IMR-90 (cell line): ENCODE measurements around the gene SLC26A8. TPM values are rescaled to one million over a fixed set of nuclear protein-coding genes. Genes with fewer than 3 reads are reported as not detected.

ENCODE experiments used
- ATAC-seq: fragments of 200-7000 bp; cut with Tn5 transposase; 2 replicates; pipeline ENCODE4 v1.9.1; 2020; ENCODE audit warnings: low read depth, mild to moderate bottlenecking, moderate library complexity
- BruUV-seq: library from RNA; stranded (reverse); fragments of 400-500 nt; replicated peaks from 2 replicates; lab custom pipeline; 2021; lab: Mats Ljungman, UMichigan
- CTCF ChIA-PET: fragments of 300-600 bp; formaldehyde crosslinking; extraction: SDS; loops from one replicate; lab custom pipeline; 2021; ENCODE audit warnings: antibody characterized with exemption; lab: Yijun Ruan, JAX
- POLR2A ChIA-PET: fragments of 300-600 bp; sonication (Branson Sonifier 250); formaldehyde crosslinking; loops from one replicate; lab custom pipeline; 2022; ENCODE audit warnings: antibody characterized with exemption; ENCODE audit not compliant: unreplicated experiment; lab: Charles Lee
- DNase-seq: peaks from one replicate; pipeline ENCODE4 v3.0.0; 2013
- H2AFZ ChIP-seq: replicated peaks from 2 replicates; pipeline ENCODE3; 2013; ENCODE audit warnings: low read length, mild to moderate bottlenecking; ENCODE audit not compliant: poor library complexity
- H2AK5ac ChIP-seq: 2 replicates; pipeline ENCODE4 v1.6.1; 2013; ENCODE audit warnings: low read depth, low read length, inconsistent platforms
- H2AK9ac ChIP-seq: replicated peaks from 2 replicates; pipeline ENCODE3; 2013; ENCODE audit warnings: mild to moderate bottlenecking, low read depth, low read length, moderate library complexity; ENCODE audit not compliant: poor library complexity
- H2BK120ac ChIP-seq: 2 replicates; pipeline ENCODE4 v1.6.1; 2013; ENCODE audit warnings: low read depth, low read length, inconsistent platforms
- H2BK15ac ChIP-seq: 3 replicates; pipeline ENCODE4 v1.6.1; 2013; ENCODE audit warnings: low read depth, low read length, inconsistent platforms
- H2BK20ac ChIP-seq: 2 replicates; pipeline ENCODE4 v1.6.1; 2013; ENCODE audit warnings: low read depth, mild to moderate bottlenecking, inconsistent platforms, low read length, moderate library complexity
- H2BK5ac ChIP-seq: 2 replicates; pipeline ENCODE4 v1.6.1; 2013; ENCODE audit warnings: mild to moderate bottlenecking, low read depth, low read length, inconsistent platforms; ENCODE audit not compliant: poor library complexity, severe bottlenecking
- H3K14ac ChIP-seq: replicated peaks from 2 replicates; pipeline ENCODE4 v1.6.1; 2013; ENCODE audit warnings: low read depth, low read length, inconsistent platforms
- H3K18ac ChIP-seq: 2 replicates; pipeline ENCODE4 v1.6.1; 2013; ENCODE audit warnings: low read depth, low read length, control low read depth
- H3K23ac ChIP-seq: 2 replicates; pipeline ENCODE4 v1.6.1; 2013; ENCODE audit warnings: low read depth, low read length, inconsistent platforms
- H3K27ac ChIP-seq: 2 replicates; pipeline ENCODE4 v1.5.1; 2013; ENCODE audit warnings: mild to moderate bottlenecking, control low read depth, low read length; ENCODE audit not compliant: insufficient read depth
- H3K27me3 ChIP-seq: 2 replicates; pipeline ENCODE4 v1.6.1; 2013; ENCODE audit warnings: low read length; ENCODE audit not compliant: control insufficient read depth, insufficient read depth
- H3K36me3 ChIP-seq: 2 replicates; pipeline ENCODE4 v1.6.1; 2013; ENCODE audit warnings: low read length, mixed read lengths; ENCODE audit not compliant: control insufficient read depth, insufficient read depth
- H3K4ac ChIP-seq: 2 replicates; pipeline ENCODE4 v1.6.1; 2013; ENCODE audit warnings: low read depth, low read length, inconsistent platforms
- H3K4me1 ChIP-seq: 2 replicates; pipeline ENCODE4 v1.6.1; 2013; ENCODE audit warnings: low read length, mixed read lengths; ENCODE audit not compliant: control insufficient read depth, insufficient read depth
- H3K4me2 ChIP-seq: 2 replicates; pipeline ENCODE4 v1.6.1; 2013; ENCODE audit warnings: low read depth, mild to moderate bottlenecking, control low read depth, low read length, moderate library complexity
- H3K4me3 ChIP-seq: 2 replicates; pipeline ENCODE4 v1.5.1; 2013; ENCODE audit warnings: low read depth, mild to moderate bottlenecking, control low read depth, low read length, moderate library complexity; ENCODE audit not compliant: insufficient read depth
- H3K56ac ChIP-seq: 2 replicates; pipeline ENCODE4 v1.6.1; 2013; ENCODE audit warnings: low read length, inconsistent platforms; ENCODE audit not compliant: insufficient read depth; ENCODE audit errors: extremely low read depth
- H3K79me1 ChIP-seq, 2 experiments: 2 replicates each; pipeline ENCODE4 v1.6.1; 2013; ENCODE audit warnings: low read length in 2 of 2, inconsistent platforms in 1 of 2, low read depth in 1 of 2
- H3K9ac ChIP-seq: 2 replicates; pipeline ENCODE4 v1.6.1; 2013; ENCODE audit warnings: low read depth, low read length, control low read depth
- H3K9me1 ChIP-seq: 2 replicates; pipeline ENCODE4 v1.6.1; 2013; ENCODE audit warnings: low read length, inconsistent platforms; ENCODE audit not compliant: insufficient read depth
- H3K9me3 ChIP-seq: 2 replicates; pipeline ENCODE4 v1.6.1; 2013; ENCODE audit warnings: low read length; ENCODE audit not compliant: control insufficient read depth, insufficient read depth
- H4K20me1 ChIP-seq: 2 replicates; pipeline ENCODE4 v1.6.1; 2013; ENCODE audit warnings: low read length, inconsistent platforms; ENCODE audit not compliant: insufficient read depth
- H4K5ac ChIP-seq: 2 replicates; pipeline ENCODE4 v1.6.1; 2013; ENCODE audit warnings: mild to moderate bottlenecking, low read depth, low read length, control low read depth
- H4K8ac ChIP-seq, 2 experiments: 2 replicates each; pipeline ENCODE4 v1.6.1; 2013; ENCODE audit warnings: low read depth in 2 of 2, low read length in 2 of 2, control low read depth in 1 of 2, inconsistent platforms in 1 of 2
- H4K91ac ChIP-seq: 2 replicates; pipeline ENCODE4 v1.6.1; 2013; ENCODE audit warnings: low read depth, low read length, inconsistent platforms; ENCODE audit not compliant: insufficient read depth
- BHLHE40 ChIP-seq: fragments of 150-350 bp; IDR thresholded peaks from 2 replicates; pipeline ENCODE4 v1.6.1; 2016; ENCODE audit warnings: mild to moderate bottlenecking, low read depth, low read length
- CEBPB ChIP-seq: IDR thresholded peaks from 2 replicates; pipeline ENCODE4 v1.6.1; 2012; ENCODE audit warnings: low read depth, low read length, improper control_type of control experiment
- CHD1 ChIP-seq: IDR thresholded peaks from 2 replicates; pipeline ENCODE4 v1.6.1; 2012; ENCODE audit warnings: low read depth, low read length, improper control_type of control experiment
- FOS ChIP-seq: fragments of 150-350 bp; IDR thresholded peaks from 2 replicates; pipeline ENCODE4 v1.6.1; 2016; ENCODE audit warnings: low read depth, low read length
- MAZ ChIP-seq: IDR thresholded peaks from 2 replicates; pipeline ENCODE4 v1.6.1; 2012; ENCODE audit warnings: low read depth, mild to moderate bottlenecking, low read length, improper control_type of control experiment, moderate library complexity, borderline replicate concordance
- MXI1 ChIP-seq: IDR thresholded peaks from 2 replicates; pipeline ENCODE4 v1.6.1; 2012; ENCODE audit warnings: low read depth, mild to moderate bottlenecking, low read length, moderate library complexity, borderline replicate concordance
- NFE2L2 ChIP-seq: fragments of 150-350 bp; IDR thresholded peaks from 2 replicates; pipeline ENCODE4 v1.6.1; 2016; ENCODE audit warnings: low read depth, mild to moderate bottlenecking, low read length
- RFX5 ChIP-seq: IDR thresholded peaks from 2 replicates; pipeline ENCODE4 v1.8.0; 2012; ENCODE audit warnings: low read depth, mild to moderate bottlenecking, low read length, moderate library complexity
- WGBS, 2 experiments: methylation state at CpG; one replicate each; pipeline versions ENCODE4 v1.1.5 to v1.1.7; 2013; ENCODE audit warnings: missing lambda C conversion rate in 2 of 2; ENCODE audit not compliant: insufficient read length in 1 of 2; ENCODE audit errors: extremely low coverage in 2 of 2; 5-methylcytosine and 5-hydroxymethylcytosine counted together
- dilution Hi-C: fragments of 300-500 bp; cut with HindIII; formaldehyde crosslinking; loops from one replicate; pipeline ENCODE4 v1.14.3; 2018; ENCODE audit warnings: low sequenced_read_pairs; ENCODE audit not compliant: unreplicated experiment
- in situ Hi-C: fragments of 300-500 bp; cut with MboI; formaldehyde crosslinking; loops from 3 replicates; pipeline ENCODE4 v1.14.3; 2019; ENCODE audit warnings: low sequenced_read_pairs, inconsistent platforms, mixed read lengths
- intact Hi-C: fragments of 100-400 bp; cut with micrococcal nuclease; formaldehyde crosslinking; loops from 2 replicates; pipeline ENCODE4 v1.10.0; 2022
- polyA plus RNA-seq, 3 experiments: library from polyadenylated mRNA; depleted of rRNA; stranded (reverse); fragments of >200 nt; gene quantifications; 2 replicates each; pipeline ENCODE4 v1.2.3, GENCODE V29; 2012; ENCODE audit warnings: low replicate concordance in 1 of 3
- total RNA-seq: library from RNA; depleted of rRNA; stranded (reverse); fragments of >200 nt; gene quantifications from 2 replicates; pipeline ENCODE4 v1.2.3, GENCODE V29; 2012
- TF ChIP-seq, protein P1 (sequence below): fragments of 150-350 bp; IDR thresholded peaks from 2 replicates; pipeline ENCODE4 v1.6.1; 2017; ENCODE audit warnings: mild to moderate bottlenecking, antibody characterized with exemption, low read length, low read depth

SLC26A8 gene
- total and polyA plus RNA-seq, 2 of the 4 experiments (the other 2 are of a cell fraction), result 0.07 TPM; not detected in 1

DNA sequence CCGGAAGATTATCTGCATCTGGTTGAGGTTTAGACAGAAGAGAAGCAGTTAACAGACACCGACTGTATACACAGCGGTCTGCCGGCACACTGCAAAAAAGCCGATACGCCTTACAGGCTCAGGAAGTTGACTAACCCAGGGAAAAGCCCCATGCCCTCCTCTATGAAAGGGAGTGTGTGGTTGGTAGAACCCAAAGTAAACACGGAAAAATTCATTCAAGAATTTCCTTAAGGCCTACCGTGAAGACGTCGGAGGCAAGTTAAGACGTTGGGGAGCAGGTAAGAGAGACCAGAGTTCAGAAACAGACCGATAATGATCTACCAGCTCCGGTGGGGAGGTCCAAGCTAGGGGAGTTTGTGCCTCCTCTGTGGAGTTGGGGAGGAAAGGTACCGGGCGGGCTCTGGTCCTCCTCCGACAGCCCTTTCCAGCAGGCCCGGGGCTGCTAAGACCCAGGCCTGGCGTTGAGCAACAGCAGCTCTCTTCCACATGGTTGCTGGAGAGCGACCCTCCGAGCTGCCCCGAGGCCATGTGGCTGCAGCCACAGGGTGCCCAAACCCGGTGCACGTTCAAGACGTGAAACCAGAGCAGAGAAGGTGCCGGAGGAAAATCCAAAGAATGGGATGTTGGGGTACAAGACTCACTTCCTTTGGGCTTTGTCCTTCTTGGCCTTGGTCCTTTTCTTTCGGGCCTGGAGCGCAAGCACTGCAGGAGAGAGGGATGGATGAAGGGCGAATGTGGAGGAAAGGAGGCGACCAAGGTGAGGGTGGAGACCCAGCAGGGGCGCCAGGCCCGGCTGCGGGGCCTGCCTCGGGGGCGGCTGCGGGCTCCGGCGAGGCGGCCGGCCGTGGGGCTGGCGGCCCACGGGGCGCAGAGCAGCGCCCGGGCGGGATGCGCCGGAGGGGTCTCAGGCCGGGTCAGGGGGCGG is 104.4 kb downstream of the SLC26A8 start:
- CTCF ChIA-PET, result interaction anchor here (0.6 kb wide), 1 partner anchor 47 kb away, joined by 3 read pairs; no protein-coding TSS in a partner anchor
- intact Hi-C loops, result loop anchor here (2.0 to 10.0 kb wide), 2 partner anchors 107 to 175 kb away; partner anchors contain the start of gene MAPK14
- Histone ChIP-seq H3K4ac (peak overlapping the region; percentile 73), H2BK120ac (0 out of 2 replicates have a peak overlapping the region, but pooled peaks have one; percentile 5), H3K4me2 (peak overlapping the region; percentile 61), H3K79me1 (peaks cover 9 to 37% of the 10 kb centered on the region in 2 experiments; a peak in 2 of 4 replicates), H4K5ac (peak overlapping the region; percentile 32; the same call in 1 of the 2 replicates), H3K4me1 (no peaks in the 10 kb centered on the region; the same call in 1 of the 2 replicates), H2BK5ac (peak overlapping the region; percentile 73), H3K9me3 (no peaks in the 10 kb centered on the region), H3K14ac (peak overlapping the region; percentile 80), H3K36me3 (no peaks in the 10 kb centered on the region), H3K4me3 (peak overlapping the region; percentile 88), H4K8ac (peak overlapping the region; percentile 8 to 49; a peak in 2 of 4 replicates), H3K27me3 (no peaks in the 10 kb centered on the region), H2AK5ac (peak overlapping the region; percentile 80), H4K20me1 (no peaks in the 10 kb centered on the region; the same call in 1 of the 2 replicates), H3K9me1 (no peaks in the 10 kb centered on the region), H2BK15ac (no peak overlapping the region), H2BK20ac (no peak overlapping the region), H3K9ac (peak overlapping the region; percentile 65), H2AFZ (peak overlapping the region; percentile 87), H2AK9ac (peak overlapping the region; percentile 87), H3K18ac (peak overlapping the region; percentile 21; the same call in 1 of the 2 replicates), H3K23ac (peak overlapping the region; percentile 77), H3K56ac (peak overlapping the region; percentile 28), H4K91ac (peak overlapping the region; percentile 70), H3K27ac (peak overlapping the region; percentile 36)
- POLR2A ChIA-PET, result no interaction called here
- 0% methylated on average over 10 of the region's 50 CpGs; no CpG with 5 or more reads in 1 of the 2 experiments for WGBS, 2 experiments
- ATAC-seq (peak; percentile 57), DNase-seq (peak; percentile 78)
- TF ChIP-seq, protein P1, sequence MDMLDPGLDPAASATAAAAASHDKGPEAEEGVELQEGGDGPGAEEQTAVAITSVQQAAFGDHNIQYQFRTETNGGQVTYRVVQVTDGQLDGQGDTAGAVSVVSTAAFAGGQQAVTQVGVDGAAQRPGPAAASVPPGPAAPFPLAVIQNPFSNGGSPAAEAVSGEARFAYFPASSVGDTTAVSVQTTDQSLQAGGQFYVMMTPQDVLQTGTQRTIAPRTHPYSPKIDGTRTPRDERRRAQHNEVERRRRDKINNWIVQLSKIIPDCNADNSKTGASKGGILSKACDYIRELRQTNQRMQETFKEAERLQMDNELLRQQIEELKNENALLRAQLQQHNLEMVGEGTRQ, result no peak
- TF ChIP-seq FOS (no peak; the same call in 1 of the 2 replicates), CEBPB (0 out of 2 replicates have a peak, but pooled peaks have one; percentile 30), MAZ (no peak; the same call in 1 of the 2 replicates), RFX5 (no peak), NFE2L2 (no peak), MXI1 (peak; percentile 84; the same call in 1 of the 2 replicates), BHLHE40 (0 out of 2 replicates have a peak, but pooled peaks have one; percentile 10), CHD1 (no peak)
- in situ Hi-C loops, result no loop called here
- dilution Hi-C loops, result no loop called here
- BruUV-seq, result no TSS peak
